Panc1 (cell line): ENCODE results near the gene GUCY1A1. TPM values are rescaled to one million over a fixed set of nuclear protein-coding genes. Genes with fewer than 3 reads are reported as not detected.

Experiments
- ATAC-seq: fragments of 200-7000 bp; cut with Tn5 transposase; 2 replicates; pipeline ENCODE4 v1.9.1; 2020; ENCODE audit warnings: mild to moderate bottlenecking, moderate library complexity
- BruUV-seq: library from RNA; stranded (reverse); fragments of 400-500 nt; replicated peaks from 2 replicates; lab custom pipeline; 2021; lab: Mats Ljungman, UMichigan
- CTCF ChIA-PET: fragments of 300-600 bp; sonication (Branson Sonifier 250); formaldehyde crosslinking; loops from one replicate; lab custom pipeline; 2022; ENCODE audit warnings: antibody characterized with exemption; lab: Charles Lee
- POLR2A ChIA-PET: fragments of 300-600 bp; sonication (Branson Sonifier 250); formaldehyde crosslinking; loops from one replicate; lab custom pipeline; 2022; ENCODE audit warnings: antibody characterized with exemption; lab: Charles Lee
- DNase-seq: peaks from one replicate; pipeline ENCODE4 v3.0.0-alpha.2; 2010; ENCODE audit warnings: low read depth, low spot score
- H3K27ac ChIP-seq: 2 replicates; pipeline ENCODE4 v1.5.1; 2011; ENCODE audit warnings: mild to moderate bottlenecking, low read length, inconsistent platforms
- H3K27me3 ChIP-seq: fragments of 200-500 bp; sonication (Bioruptor generic); 2 replicates; pipeline ENCODE4 v1.6.0; 2014; ENCODE audit warnings: low read length, inconsistent platforms; ENCODE audit not compliant: control insufficient read depth, insufficient read depth
- H3K36me3 ChIP-seq: fragments of 200-500 bp; sonication (Bioruptor generic); 2 replicates; pipeline ENCODE4 v1.5.1; 2014; ENCODE audit warnings: inconsistent platforms, mild to moderate bottlenecking, low read length, moderate library complexity; ENCODE audit not compliant: control insufficient read depth, insufficient read depth
- H3K4me1 ChIP-seq: 2 replicates; pipeline ENCODE4 v1.5.1; 2011; ENCODE audit warnings: inconsistent platforms, mild to moderate bottlenecking, low read length, moderate library complexity; ENCODE audit not compliant: control insufficient read depth, insufficient read depth
- H3K4me3 ChIP-seq, 2 experiments: 2 replicates each; pipeline ENCODE4 v1.5.1; 2011 to 2012; ENCODE audit warnings: low read depth in 2 of 2, low read length in 2 of 2, mild to moderate bottlenecking in 2 of 2, inconsistent platforms in 1 of 2, moderate library complexity in 1 of 2
- H3K9me3 ChIP-seq: fragments of 200-500 bp; sonication (Bioruptor generic); 2 replicates; pipeline ENCODE4 v1.5.1; 2014; ENCODE audit warnings: low read depth, mild to moderate bottlenecking, inconsistent platforms, low read length, moderate library complexity; ENCODE audit not compliant: control insufficient read depth, insufficient read depth
- POLR2AphosphoS5 ChIP-seq: IDR thresholded peaks from 2 replicates; pipeline ENCODE4 v1.6.1; 2012; ENCODE audit warnings: mild to moderate bottlenecking, low read depth, low read length, moderate library complexity
- in situ Hi-C: cut with HindIII; loops from 2 replicates; pipeline ENCODE4 v1.10.0; 2016; ENCODE audit warnings: low sequenced_read_pairs, low pct_unique_long_range_greater_than_20kb
- intact Hi-C: fragments of 100-400 bp; cut with micrococcal nuclease; formaldehyde crosslinking; loops from one replicate; pipeline ENCODE4 v1.10.0; 2022; ENCODE audit not compliant: unreplicated experiment
- total RNA-seq: library from RNA; stranded (reverse); gene quantifications from one replicate; pipeline ENCODE4 v1.2.1, GENCODE V29; 2021; ENCODE audit not compliant: unreplicated experiment
- TF ChIP-seq, protein P1 (sequence below), 2 experiments: IDR thresholded peaks; 2 replicates each; pipeline ENCODE4 v1.6.1; 2011 to 2012; ENCODE audit warnings: low read depth in 2 of 2, control low read depth in 1 of 2, low read length in 1 of 2, mild to moderate bottlenecking in 1 of 2, moderate library complexity in 1 of 2; ENCODE audit not compliant: insufficient read depth in 1 of 2
- TF ChIP-seq, protein P2 (sequence below): fragments of 450-650 bp; IDR thresholded peaks from 2 replicates; pipeline ENCODE4 v1.5.1; 2017; ENCODE audit warnings: mild to moderate bottlenecking

GUCY1A1 gene
- total RNA-seq, 1 experiment from 2014 or later, result 0.57 TPM

DNA sequence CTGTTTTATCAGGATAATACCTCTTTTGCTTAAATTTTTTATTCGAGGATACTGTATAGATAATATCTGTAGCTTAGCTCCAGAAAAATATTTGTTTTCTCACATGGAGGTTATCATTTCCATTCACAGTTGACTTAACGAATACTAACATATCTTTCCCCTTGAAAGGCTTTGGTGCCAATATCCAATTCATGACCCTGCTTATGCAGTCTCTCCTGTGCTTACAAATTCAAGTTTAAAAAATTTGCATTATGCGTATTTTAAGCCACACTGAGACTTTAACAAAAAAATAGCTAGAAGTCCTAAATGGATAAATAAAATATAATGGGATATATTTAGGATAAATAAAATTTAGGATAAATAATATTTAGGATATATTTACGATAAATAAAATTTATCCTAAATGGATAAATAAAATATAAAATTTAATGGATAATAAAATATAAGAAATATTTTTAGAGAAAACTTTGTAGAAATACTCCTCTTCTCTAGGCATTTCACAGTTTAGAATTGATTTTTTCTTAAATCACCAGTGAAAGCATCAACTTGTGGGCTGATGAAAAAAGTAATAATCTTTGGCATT lies 114.7 kb downstream of the GUCY1A1 start:
- POLR2A ChIA-PET, result no interaction called here
- in situ Hi-C loops (no loop called here), intact Hi-C loops (loop anchor here (10.0 kb wide), 1 partner anchor 977 kb away; no protein-coding TSS in a partner anchor)
- no peaks in the 10 kb centered on the region for H3K4me1 ChIP-seq
- ATAC-seq (no peak), DNase-seq (no peak)
- H3K4me3 ChIP-seq, result no peak overlapping the region
- TF ChIP-seq, protein P1, sequence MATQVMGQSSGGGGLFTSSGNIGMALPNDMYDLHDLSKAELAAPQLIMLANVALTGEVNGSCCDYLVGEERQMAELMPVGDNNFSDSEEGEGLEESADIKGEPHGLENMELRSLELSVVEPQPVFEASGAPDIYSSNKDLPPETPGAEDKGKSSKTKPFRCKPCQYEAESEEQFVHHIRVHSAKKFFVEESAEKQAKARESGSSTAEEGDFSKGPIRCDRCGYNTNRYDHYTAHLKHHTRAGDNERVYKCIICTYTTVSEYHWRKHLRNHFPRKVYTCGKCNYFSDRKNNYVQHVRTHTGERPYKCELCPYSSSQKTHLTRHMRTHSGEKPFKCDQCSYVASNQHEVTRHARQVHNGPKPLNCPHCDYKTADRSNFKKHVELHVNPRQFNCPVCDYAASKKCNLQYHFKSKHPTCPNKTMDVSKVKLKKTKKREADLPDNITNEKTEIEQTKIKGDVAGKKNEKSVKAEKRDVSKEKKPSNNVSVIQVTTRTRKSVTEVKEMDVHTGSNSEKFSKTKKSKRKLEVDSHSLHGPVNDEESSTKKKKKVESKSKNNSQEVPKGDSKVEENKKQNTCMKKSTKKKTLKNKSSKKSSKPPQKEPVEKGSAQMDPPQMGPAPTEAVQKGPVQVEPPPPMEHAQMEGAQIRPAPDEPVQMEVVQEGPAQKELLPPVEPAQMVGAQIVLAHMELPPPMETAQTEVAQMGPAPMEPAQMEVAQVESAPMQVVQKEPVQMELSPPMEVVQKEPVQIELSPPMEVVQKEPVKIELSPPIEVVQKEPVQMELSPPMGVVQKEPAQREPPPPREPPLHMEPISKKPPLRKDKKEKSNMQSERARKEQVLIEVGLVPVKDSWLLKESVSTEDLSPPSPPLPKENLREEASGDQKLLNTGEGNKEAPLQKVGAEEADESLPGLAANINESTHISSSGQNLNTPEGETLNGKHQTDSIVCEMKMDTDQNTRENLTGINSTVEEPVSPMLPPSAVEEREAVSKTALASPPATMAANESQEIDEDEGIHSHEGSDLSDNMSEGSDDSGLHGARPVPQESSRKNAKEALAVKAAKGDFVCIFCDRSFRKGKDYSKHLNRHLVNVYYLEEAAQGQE (IDR thresholded peaks at IDR 0.05; ENCODE audit: insufficient read depth in 1 of 2, low read depth in 2 of 2, low read length in 1 of 2), result no peak
- TF ChIP-seq, protein P2, sequence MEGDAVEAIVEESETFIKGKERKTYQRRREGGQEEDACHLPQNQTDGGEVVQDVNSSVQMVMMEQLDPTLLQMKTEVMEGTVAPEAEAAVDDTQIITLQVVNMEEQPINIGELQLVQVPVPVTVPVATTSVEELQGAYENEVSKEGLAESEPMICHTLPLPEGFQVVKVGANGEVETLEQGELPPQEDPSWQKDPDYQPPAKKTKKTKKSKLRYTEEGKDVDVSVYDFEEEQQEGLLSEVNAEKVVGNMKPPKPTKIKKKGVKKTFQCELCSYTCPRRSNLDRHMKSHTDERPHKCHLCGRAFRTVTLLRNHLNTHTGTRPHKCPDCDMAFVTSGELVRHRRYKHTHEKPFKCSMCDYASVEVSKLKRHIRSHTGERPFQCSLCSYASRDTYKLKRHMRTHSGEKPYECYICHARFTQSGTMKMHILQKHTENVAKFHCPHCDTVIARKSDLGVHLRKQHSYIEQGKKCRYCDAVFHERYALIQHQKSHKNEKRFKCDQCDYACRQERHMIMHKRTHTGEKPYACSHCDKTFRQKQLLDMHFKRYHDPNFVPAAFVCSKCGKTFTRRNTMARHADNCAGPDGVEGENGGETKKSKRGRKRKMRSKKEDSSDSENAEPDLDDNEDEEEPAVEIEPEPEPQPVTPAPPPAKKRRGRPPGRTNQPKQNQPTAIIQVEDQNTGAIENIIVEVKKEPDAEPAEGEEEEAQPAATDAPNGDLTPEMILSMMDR, result no peak
- TF ChIP-seq POLR2AphosphoS5, result no peak
- H3K9me3 ChIP-seq, result no peaks in the 10 kb centered on the region
- CTCF ChIA-PET, result no interaction called here
- no peaks in the 10 kb centered on the region for H3K27me3 ChIP-seq
- no TSS peak for BruUV-seq
- H3K36me3 ChIP-seq, result no peaks in the 10 kb centered on the region
- H3K27ac ChIP-seq, result no peak overlapping the region

Other genes starting within 250 kb of the GUCY1A1 start
- gene GUCY1B1, start 92.2 kb downstream of the GUCY1A1 start, total RNA-seq, result 0.36 TPM
- gene ASIC5, start 199.4 kb downstream of the GUCY1A1 start, total RNA-seq, result not detected
- gene TDO2, start 236.8 kb downstream of the GUCY1A1 start, total RNA-seq, result 0.13 TPM